A673 (cell line): ENCODE measurements around the gene ZMAT5. TPM values are rescaled to one million over a fixed set of nuclear protein-coding genes. Genes with fewer than 3 reads are reported as not detected.

Experiments used
- BruUV-seq: library from RNA; stranded (reverse); fragments of 400-500 nt; replicated peaks from 2 replicates; lab custom pipeline; 2021; lab: Mats Ljungman, UMichigan
- CTCF ChIA-PET: fragments of 300-600 bp; sonication (Branson Sonifier 250); formaldehyde crosslinking; loops from one replicate; lab custom pipeline; 2022; ENCODE audit warnings: antibody characterized with exemption; lab: Charles Lee
- POLR2A ChIA-PET: fragments of 300-600 bp; sonication (Branson Sonifier 250); formaldehyde crosslinking; loops from one replicate; lab custom pipeline; 2022; ENCODE audit warnings: antibody characterized with exemption; ENCODE audit not compliant: low non-redundant PET; lab: Charles Lee
- DNase-seq: peaks from one replicate; pipeline ENCODE4 v3.0.0-alpha.2; 2015; ENCODE audit warnings: low spot score
- H3K27ac ChIP-seq: fragments of 200-600 bp; sonication (generic); 2 replicates; pipeline ENCODE4 v1.5.1; 2016; ENCODE audit warnings: mixed run types, low read depth, mild to moderate bottlenecking, mixed read lengths, antibody characterized with exemption, low read length; ENCODE audit not compliant: poor library complexity, severe bottlenecking
- H3K27me3 ChIP-seq: fragments of 200-600 bp; sonication (generic); replicated peaks from 2 replicates; pipeline ENCODE4 v1.6.1; 2017; ENCODE audit warnings: mixed run types, low read depth, mild to moderate bottlenecking, mixed read lengths, antibody characterized with exemption, low read length; ENCODE audit not compliant: insufficient read depth, poor library complexity
- H3K36me3 ChIP-seq: fragments of 200-600 bp; sonication (generic); 2 replicates; pipeline ENCODE4 v1.6.1; 2016; ENCODE audit warnings: mixed run types, mild to moderate bottlenecking, mixed read lengths, antibody characterized with exemption, low read length; ENCODE audit not compliant: insufficient read depth, poor library complexity, severe bottlenecking
- H3K4me1 ChIP-seq: fragments of 200-600 bp; sonication (generic); 2 replicates; pipeline ENCODE4 v1.6.1; 2017; ENCODE audit warnings: mixed run types, mild to moderate bottlenecking, mixed read lengths, antibody characterized with exemption, low read length; ENCODE audit not compliant: insufficient read depth, poor library complexity, severe bottlenecking
- H3K4me3 ChIP-seq: fragments of 200-600 bp; sonication (generic); 2 replicates; pipeline ENCODE4 v1.5.1; 2016; ENCODE audit warnings: low read depth, mixed run types, mild to moderate bottlenecking, mixed read lengths, low read length; ENCODE audit not compliant: poor library complexity, severe bottlenecking
- H3K9me3 ChIP-seq: fragments of 200-600 bp; sonication (generic); 2 replicates; pipeline ENCODE4 v1.6.1; 2016; ENCODE audit warnings: mixed run types, low read depth, mild to moderate bottlenecking, mixed read lengths, antibody characterized with exemption, low read length; ENCODE audit not compliant: poor library complexity, severe bottlenecking
- EZH2 ChIP-seq: fragments of 200-600 bp; sonication (generic); IDR thresholded peaks from 2 replicates; pipeline ENCODE4 v1.6.1; 2017; ENCODE audit warnings: borderline replicate concordance, low read depth, mild to moderate bottlenecking, mixed read lengths, antibody characterized with exemption, low read length; ENCODE audit not compliant: poor library complexity, severe bottlenecking
- intact Hi-C: fragments of 100-400 bp; cut with micrococcal nuclease; formaldehyde crosslinking; loops from one replicate; pipeline ENCODE4 v1.10.0; 2022; ENCODE audit not compliant: unreplicated experiment
- total RNA-seq: library from RNA; stranded (reverse); gene quantifications from 2 replicates; pipeline ENCODE4 v1.2.3, GENCODE V29; 2021
- TF ChIP-seq, protein P1 (sequence below): fragments of 300-800, 200-600 bp; sonication (generic); conservative IDR thresholded peaks from 2 replicates; pipeline ENCODE4 v1.5.1; 2017; ENCODE audit warnings: low read depth, mild to moderate bottlenecking, antibody characterized with exemption, low read length, moderate library complexity, mixed read lengths

ZMAT5 gene
- total RNA-seq, 1 experiment from 2014 or later, result 19.8 TPM

DNA sequence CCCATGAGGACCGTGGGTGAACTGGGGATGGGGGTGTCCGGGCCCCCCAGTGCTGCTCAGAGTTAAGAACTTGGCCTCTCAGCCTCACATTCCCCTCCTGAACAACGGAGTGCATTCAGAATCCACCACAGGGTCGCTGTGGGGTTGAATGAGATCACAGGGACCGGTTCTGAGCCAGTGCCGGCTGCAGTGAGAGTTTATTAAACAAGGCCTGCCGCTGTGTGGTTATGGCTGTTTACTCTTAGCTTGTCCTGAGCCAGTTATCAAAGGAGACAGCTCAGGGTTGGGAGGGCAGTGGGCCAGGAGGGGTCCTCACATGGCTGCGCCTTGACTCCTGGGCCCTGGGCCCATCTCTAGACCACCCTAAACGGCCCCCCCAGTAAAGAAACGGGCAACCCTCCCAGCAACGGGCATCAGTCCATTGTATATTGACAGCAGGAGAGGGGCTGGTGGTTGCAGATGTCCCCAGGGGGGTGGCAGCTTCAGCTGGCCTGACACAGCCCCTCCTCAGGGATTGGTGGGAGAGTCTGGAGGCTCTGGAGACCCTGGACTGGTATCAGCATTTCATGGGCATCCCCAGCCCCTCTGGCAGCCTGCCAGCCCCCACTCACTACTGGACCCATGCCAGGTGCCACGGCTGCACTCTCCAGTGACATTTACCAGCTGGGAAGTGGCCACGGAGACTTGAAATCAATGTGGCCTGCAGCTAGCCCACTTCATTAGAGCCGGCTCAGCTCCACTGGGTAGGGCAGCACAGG is 62.1 kb downstream of the ZMAT5 start:
- ChIA-PET POLR2A (no interaction called here), CTCF (no interaction called here)
- Histone ChIP-seq H3K36me3 (no peaks in the 10 kb centered on the region), H3K9me3 (no peaks in the 10 kb centered on the region), H3K27me3 (peaks cover 4% of the 10 kb centered on the region), H3K27ac (no peak overlapping the region), H3K4me1 (peaks cover 25% of the 10 kb centered on the region), H3K4me3 (no peak overlapping the region)
- TF ChIP-seq EZH2, result no peak
- TF ChIP-seq, protein P1, sequence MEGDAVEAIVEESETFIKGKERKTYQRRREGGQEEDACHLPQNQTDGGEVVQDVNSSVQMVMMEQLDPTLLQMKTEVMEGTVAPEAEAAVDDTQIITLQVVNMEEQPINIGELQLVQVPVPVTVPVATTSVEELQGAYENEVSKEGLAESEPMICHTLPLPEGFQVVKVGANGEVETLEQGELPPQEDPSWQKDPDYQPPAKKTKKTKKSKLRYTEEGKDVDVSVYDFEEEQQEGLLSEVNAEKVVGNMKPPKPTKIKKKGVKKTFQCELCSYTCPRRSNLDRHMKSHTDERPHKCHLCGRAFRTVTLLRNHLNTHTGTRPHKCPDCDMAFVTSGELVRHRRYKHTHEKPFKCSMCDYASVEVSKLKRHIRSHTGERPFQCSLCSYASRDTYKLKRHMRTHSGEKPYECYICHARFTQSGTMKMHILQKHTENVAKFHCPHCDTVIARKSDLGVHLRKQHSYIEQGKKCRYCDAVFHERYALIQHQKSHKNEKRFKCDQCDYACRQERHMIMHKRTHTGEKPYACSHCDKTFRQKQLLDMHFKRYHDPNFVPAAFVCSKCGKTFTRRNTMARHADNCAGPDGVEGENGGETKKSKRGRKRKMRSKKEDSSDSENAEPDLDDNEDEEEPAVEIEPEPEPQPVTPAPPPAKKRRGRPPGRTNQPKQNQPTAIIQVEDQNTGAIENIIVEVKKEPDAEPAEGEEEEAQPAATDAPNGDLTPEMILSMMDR, result no peak
- no TSS peak for BruUV-seq
- intact Hi-C loops, result no loop called here
- DNase-seq, result no peak

DNA sequence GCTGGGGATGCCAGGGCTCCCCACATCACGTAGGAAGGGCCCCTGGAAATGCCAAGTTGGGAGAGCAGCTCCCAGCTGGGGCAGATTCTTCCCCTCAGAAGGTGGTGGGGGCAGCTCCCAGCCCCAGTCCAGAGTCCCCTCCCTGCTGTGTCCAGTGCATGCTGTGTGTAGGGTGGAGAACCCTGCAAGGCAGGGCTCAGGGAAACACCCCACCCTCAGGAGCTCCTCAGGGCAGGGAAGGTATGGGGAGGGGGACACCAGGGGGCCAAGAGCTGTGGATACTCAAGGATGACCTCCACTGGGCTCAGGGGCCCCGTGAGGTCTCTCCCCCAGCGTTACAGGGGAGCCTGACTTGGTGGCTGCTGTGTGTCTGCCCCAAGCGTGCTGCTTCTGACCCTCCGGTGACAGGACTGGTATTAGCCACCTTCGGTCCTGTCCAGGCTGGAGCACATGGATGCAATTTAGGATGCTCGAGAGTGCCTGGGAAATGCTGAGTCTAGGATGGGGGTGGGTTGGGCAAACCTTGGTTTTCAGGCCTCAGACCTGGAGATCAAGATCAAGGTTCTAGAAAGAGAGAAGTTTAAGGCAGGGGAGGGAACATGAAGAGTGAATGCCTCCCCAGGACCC is 63.1 kb downstream of the ZMAT5 start:
- POLR2A ChIA-PET, result no interaction called here
- no TSS peak for BruUV-seq
- TF ChIP-seq, protein P1, result no peak
- no peak for TF ChIP-seq EZH2
- H3K4me3 ChIP-seq, result no peak overlapping the region
- DNase-seq, result no peak
- CTCF ChIA-PET, result no interaction called here
- H3K4me1 ChIP-seq, result peaks cover 25% of the 10 kb centered on the region
- no peaks in the 10 kb centered on the region for H3K9me3 ChIP-seq
- H3K27ac ChIP-seq, result no peak overlapping the region
- peaks cover 4% of the 10 kb centered on the region for H3K27me3 ChIP-seq
- intact Hi-C loops, result no loop called here
- H3K36me3 ChIP-seq, result no peaks in the 10 kb centered on the region

DNA sequence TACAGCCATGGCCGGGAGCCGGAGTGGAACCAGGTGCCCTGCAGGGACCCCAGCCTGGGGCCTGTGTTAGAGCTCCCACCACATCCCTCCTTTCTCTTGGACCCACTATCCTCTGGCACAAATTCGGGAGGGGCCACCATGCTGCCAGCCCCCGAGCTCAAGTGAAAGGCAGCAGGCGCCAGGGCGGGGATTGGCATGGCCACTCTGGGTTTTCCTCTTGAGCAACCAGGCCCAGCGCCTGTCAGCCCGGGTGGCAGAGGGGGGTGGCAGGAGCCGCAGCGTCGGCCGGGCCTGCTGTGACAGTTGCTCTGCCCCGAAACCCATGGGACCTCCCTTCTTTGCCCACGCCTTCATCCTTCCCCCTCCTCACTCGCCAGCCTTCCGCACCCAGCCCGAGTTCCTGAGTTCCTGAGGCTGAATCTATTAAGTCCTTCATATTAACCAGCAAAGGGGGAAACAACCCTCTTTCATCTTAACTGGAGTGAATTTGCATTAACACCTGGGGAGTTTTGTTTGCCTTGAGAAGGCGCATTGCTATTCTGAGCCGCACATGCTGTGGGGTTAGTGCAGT is 63.8 kb downstream of the ZMAT5 start:
- peaks cover 25% of the 10 kb centered on the region for H3K4me1 ChIP-seq
- no peak overlapping the region for H3K27ac ChIP-seq
- no peak overlapping the region for H3K4me3 ChIP-seq
- ChIA-PET CTCF (no interaction called here), POLR2A (no interaction called here)
- no peaks in the 10 kb centered on the region for H3K36me3 ChIP-seq
- DNase-seq, result no peak
- intact Hi-C loops, result no loop called here
- H3K9me3 ChIP-seq, result no peaks in the 10 kb centered on the region
- no TSS peak for BruUV-seq
- H3K27me3 ChIP-seq, result peaks cover 4% of the 10 kb centered on the region
- no peak for TF ChIP-seq EZH2
- TF ChIP-seq, protein P1, result no peak
